Uterus (tissue), 2 donors: ENCODE data around the gene FNDC11.

Experiments
- POLR2A ChIP-seq, 2 donors: fragments of 450-650 bp; IDR thresholded peaks; one replicate each; pipeline ENCODE4 v1.6.1; 2016; ENCODE audit warnings: antibody characterized with exemption in 2 of 2, mild to moderate bottlenecking in 1 of 2, moderate library complexity in 1 of 2
- TF ChIP-seq, protein P1 (sequence below), 4 experiments: fragments of 200-600 bp in 2 of 4; fragments of 450-650 bp in 2 of 4; sonication (generic) in 2 of 4; IDR thresholded peaks; one replicate each; pipeline ENCODE4 v1.5.1; 2016 to 2019; ENCODE audit warnings: antibody characterized with exemption in 4 of 4, mild to moderate bottlenecking in 2 of 4, moderate library complexity in 1 of 4

DNA sequence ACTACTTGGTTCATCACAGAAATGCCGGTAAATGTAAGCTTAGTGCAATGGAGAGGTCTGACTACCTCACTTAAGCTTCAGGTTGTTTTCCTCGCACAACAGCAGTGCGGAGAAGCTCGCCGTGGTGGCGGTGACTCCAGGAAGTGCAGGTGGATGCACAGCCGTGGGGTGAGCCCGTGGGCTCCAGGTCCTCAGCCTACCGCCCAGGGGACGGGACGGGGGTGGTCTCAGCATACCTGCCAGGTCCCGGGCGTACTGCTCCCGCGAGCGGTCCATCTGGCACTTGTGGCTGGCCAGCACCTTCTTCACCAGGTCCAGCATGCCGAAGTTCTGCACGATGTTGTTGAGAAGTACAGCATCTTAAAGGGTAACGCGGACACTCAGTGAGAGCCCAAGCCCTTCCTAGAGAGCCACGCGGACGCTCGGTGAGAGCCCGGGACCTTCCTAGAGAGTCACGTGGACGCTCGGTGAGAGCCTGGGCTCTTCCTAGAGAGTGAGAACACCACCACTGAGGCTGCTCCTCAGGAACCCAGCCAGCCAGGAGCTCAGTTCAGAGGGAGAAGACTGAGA is 37.9 kb downstream of the FNDC11 start:
- no peak for TF ChIP-seq POLR2A (IDR thresholded peaks at IDR 0.05)
- TF ChIP-seq, protein P1, sequence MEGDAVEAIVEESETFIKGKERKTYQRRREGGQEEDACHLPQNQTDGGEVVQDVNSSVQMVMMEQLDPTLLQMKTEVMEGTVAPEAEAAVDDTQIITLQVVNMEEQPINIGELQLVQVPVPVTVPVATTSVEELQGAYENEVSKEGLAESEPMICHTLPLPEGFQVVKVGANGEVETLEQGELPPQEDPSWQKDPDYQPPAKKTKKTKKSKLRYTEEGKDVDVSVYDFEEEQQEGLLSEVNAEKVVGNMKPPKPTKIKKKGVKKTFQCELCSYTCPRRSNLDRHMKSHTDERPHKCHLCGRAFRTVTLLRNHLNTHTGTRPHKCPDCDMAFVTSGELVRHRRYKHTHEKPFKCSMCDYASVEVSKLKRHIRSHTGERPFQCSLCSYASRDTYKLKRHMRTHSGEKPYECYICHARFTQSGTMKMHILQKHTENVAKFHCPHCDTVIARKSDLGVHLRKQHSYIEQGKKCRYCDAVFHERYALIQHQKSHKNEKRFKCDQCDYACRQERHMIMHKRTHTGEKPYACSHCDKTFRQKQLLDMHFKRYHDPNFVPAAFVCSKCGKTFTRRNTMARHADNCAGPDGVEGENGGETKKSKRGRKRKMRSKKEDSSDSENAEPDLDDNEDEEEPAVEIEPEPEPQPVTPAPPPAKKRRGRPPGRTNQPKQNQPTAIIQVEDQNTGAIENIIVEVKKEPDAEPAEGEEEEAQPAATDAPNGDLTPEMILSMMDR (IDR thresholded peaks at IDR 0.05): no peak
